ENCODE data around the gene SH3RF1.
"Not testable (repeated sequence)": the region's sequence is repeated elsewhere in the genome, so short reads cannot be mapped to it uniquely, and the experiment has no call there.

SH3RF1 gene

GRCh38 chr4:169197206-169197605 is 73.5 kb downstream of the SH3RF1 start:
- DNase-seq = not testable (repeated sequence)

- DNase-seq = no peak
Measured at GRCh38 chr4:169195032-169195431, 75.7 kb downstream of the SH3RF1 start.

GRCh38 chr4:169189968-169190367 is 80.8 kb downstream of the SH3RF1 start:
- not testable (repeated sequence) for DNase-seq

- DNase-seq = no peak
Measured at GRCh38 chr4:169189372-169189771, 81.4 kb downstream of the SH3RF1 start.

DNA sequence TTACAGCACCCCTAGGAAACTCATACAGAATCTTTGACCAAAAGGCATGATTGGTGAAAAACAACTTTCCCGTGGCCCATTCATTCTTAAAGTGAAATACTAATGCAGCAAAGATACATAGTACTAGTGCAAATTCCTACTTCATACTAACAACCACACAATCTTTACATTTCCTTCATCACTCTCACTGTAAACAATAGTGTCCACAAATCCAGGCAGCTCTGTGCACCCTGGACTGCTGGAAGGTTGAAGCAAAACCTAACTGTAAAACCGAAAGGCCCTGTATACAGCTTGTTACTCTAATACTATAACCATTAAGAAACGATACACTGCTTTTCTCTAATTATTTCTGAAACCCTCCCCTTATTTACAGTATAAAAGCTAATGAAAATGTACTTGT is 82.6 kb downstream of the SH3RF1 start:
- DNase-seq = no peak

- DNase-seq = no peak
Measured at GRCh38 chr4:169185133-169185956, 85.4 kb downstream of the SH3RF1 start.

DNA sequence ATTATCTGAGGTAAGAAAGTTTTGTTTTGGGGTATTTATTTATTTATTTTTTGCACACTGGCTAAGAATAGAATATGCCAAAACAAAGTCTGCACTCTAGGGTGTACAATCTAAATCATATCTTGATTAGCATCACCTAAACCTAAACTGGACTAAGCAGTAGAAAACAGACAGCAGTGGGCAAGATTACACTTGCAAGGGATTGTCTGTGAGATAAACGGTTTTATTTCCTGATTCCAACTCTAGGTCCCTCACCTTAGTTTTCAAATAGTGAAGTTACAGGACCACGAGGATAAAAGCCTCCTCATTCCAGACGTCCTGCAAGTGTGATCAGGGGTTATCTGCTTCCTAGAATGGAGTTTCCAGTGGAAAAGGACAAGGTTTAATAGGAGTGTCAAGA is 86.1 kb downstream of the SH3RF1 start:
- no peak for DNase-seq

GRCh38 chr4:169184236-169184635 is 86.5 kb downstream of the SH3RF1 start:
- DNase-seq = no peak

GRCh38 chr4:169183581-169183980 is 87.2 kb downstream of the SH3RF1 start:
- DNase-seq = no peak

- DNase-seq = peak in 1 of 2 experiments; percentile 22
Measured at GRCh38 chr4:169179609-169180521, 90.9 kb downstream of the SH3RF1 start.

- DNase-seq = not testable (repeated sequence)
Measured at GRCh38 chr4:169178092-169178491, 92.7 kb downstream of the SH3RF1 start.

- DNase-seq = no peak
Measured at GRCh38 chr4:169175476-169175875, 95.3 kb downstream of the SH3RF1 start.

- no peak for DNase-seq
Measured at GRCh38 chr4:169175035-169175434, 95.7 kb downstream of the SH3RF1 start.

DNA sequence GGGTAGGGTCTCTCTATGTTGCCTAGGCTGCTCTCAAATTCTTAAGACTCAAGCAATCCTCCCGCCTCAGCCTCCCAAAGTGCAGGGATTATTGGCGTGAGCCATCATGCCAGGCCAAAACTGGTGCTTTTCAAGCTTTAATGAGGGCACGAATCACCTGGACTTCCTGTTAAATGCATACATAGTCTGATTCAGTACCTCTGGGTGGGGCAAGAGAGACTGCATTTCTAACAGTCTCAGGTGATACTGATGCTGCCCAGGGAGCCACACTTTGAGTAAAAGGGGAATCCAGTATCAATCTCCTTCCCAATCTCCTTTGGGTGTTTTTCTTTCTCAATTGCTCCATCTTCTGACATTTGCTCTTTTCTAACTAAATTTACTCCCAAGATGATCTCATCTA is 96.5 kb downstream of the SH3RF1 start:
- no peak for DNase-seq

DNA sequence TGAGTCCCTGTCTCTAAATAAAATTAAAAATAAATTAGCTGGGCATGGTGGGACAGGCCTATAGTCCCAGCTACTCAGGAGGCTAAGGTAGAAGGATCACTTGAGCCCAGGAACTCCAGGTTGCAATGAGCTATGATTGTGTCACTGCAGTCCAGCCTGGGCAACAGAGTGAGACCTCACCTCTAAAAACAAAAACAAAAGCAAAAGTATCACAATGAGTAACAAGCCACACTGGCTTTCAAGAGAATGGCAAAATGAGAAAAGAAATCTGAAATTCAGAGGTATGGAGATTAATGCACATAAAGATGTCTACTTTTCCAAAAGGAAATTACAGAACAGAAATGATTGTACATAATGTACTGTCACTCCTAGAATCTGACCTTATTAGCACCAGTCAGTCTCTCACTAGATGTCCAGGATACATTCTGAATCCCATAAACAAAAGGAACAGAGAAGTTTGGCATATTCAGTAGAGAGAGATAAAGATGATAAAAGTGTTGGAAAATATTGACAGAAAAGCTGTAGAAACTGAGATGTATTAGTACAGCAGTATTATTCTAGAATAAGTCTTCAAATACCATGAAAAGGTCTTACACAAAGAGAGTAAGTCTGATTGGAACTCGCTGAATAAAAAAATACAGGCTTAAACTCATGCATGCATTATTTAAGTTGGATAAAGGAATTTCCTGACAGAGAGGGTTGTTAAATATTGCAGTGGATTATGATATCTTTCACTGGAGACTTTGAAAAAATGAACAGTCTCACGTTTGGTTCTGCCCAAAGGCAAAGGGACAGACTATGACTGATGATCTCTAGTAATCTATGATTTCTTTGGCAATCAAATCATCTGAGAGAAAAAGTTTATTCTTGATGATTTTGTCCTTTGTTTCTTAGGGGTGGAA is 102.5 kb downstream of the SH3RF1 start:
- DNase-seq = no peak

DNA sequence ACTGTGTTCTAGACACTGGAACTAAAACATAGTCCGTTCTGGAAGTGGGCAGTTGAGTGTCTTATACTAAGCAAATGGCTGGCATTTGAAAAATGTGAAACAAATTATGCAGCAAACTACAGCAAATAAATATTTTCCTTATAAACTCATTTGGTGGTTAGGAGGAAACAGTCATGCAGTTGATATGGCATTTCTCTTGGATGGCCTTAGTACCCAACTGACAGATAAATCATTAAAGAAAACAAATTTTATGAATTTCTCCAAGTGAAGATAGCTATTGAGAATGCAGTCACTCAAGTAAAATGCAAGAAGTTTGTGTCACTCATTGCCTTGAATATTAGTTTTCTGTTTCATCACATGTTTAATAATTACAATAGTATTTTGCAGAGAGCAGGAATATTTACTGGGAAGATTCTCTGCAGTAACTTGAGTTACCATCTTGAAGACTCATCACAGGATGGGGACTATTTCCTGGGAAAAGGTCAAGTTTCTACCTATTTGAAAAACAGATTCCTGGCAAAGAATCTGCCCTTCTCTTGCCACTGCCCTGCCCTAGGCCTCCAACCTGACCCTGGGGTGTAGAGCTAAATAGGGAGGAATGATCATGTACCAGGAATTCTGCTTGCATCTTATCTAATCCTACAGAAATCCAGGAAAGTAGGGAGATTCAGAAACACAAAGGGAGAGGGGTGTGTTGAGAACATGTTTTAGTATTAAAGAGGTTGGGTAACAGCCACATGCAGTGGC is 105.9 kb downstream of the SH3RF1 start:
- no peak for DNase-seq

- no peak for DNase-seq
Measured at GRCh38 chr4:169163947-169164668, 106.6 kb downstream of the SH3RF1 start.

DNA sequence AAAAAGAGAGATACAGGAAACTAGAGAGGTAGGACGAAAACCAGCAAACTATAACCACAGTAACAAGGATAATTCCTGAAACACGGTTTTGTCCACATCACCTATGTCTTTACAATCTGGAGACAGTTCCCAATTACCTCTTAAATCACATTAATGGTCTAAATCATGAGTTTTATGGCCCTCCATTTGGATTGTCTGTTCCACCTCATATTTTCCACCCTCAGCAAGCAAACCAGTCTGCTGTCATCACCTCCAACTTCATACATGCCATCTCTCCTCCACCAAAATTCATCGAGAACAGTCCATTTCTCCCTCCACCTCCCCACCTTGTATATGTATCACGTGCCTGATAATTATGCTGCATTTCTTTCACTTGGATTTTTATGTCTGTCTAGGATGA is 107.3 kb downstream of the SH3RF1 start:
- DNase-seq = no peak

GRCh38 chr4:169160825-169161224 is 109.9 kb downstream of the SH3RF1 start:
- no peak for DNase-seq

DNA sequence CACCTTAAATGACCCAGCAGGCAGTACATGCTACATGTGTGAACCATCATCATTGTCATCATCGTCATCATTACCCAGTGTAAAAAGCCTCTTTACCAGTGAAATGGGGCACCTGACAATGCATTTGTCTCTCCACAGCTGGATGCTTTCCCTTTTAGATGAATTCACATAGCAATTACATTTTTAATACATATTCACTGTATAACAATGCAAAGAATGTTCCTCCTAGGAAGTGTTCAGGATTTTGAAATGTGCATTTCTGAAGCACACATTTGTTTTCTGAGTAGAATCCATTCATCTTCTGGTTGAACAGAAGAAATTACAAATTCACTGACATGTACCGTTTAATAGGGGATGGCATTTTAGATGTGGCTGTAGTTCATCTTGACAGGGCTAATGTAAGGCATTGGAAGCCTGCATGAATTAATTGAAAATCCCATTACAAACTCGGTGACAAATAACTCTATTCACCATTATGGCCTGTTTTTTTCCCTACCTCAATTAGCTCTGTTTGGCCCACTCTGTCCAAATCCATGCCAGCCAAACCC is 111.1 kb downstream of the SH3RF1 start:
- DNase-seq = no peak

DNA sequence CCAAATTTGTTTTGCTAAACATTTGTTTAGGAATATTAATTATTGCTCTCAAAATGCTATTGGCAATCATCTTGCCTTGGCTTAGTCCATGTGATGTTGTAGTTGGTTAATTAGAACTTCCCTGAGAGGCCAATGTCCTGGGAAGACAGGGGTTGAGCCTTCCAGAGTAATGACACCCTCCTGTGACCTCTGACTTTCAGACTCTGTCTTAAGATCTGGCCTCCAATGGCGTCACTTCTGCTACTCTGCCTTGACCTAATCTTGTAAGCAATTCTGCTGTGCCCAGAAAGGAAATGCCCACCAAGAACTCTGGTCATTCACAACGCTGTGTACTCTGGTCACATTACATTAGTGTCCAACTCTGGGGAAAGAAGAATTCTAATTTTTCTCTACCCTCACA is 111.9 kb downstream of the SH3RF1 start:
- no peak for DNase-seq

All from NCI-H2081 (cell line).